Fibroblast of lung (primary cell): ENCODE data around the gene PHF14.
"Not testable (repeated sequence)": the region's sequence is repeated elsewhere in the genome, so short reads cannot be mapped to it uniquely, and the experiment has no call there.

Source experiments
- EZH2 ChIP-seq: IDR thresholded peaks from 2 replicates; pipeline ENCODE4 v1.5.1; 2012; ENCODE audit warnings: low read length, control low read depth, mild to moderate bottlenecking; ENCODE audit errors: missing control alignments
- TF ChIP-seq, protein P1 (sequence below), 2 donors: IDR thresholded peaks in 1 of 2; conservative IDR thresholded peaks in 1 of 2; 1 replicate in 1 of 2; 2 replicates in 1 of 2; pipeline ENCODE4 v1.5.1; 2011 to 2012; ENCODE audit warnings: low read length in 2 of 2, control low read depth in 1 of 2, inconsistent platforms in 1 of 2, low read depth in 1 of 2, mild to moderate bottlenecking in 1 of 2

DNA sequence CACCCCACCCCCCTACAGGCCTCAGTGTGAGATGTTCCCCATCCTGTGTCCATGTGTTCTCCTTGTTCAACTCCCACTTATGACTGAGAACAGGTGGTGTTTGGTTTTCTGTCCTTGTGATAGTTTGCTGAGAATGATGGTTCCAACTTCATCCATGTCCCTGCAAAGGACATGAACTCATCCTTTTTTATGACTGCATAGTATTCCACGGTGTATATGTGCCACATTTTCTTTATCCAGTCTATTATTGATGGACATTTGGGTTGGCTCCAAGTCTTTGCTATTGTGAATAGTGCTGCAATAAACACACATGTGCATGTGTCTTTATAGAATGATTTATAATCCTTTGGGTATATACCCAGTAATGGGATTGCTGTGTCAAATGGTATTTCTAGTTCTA lies 13.4 kb upstream of the PHF14 start:
- TF ChIP-seq, protein P1, sequence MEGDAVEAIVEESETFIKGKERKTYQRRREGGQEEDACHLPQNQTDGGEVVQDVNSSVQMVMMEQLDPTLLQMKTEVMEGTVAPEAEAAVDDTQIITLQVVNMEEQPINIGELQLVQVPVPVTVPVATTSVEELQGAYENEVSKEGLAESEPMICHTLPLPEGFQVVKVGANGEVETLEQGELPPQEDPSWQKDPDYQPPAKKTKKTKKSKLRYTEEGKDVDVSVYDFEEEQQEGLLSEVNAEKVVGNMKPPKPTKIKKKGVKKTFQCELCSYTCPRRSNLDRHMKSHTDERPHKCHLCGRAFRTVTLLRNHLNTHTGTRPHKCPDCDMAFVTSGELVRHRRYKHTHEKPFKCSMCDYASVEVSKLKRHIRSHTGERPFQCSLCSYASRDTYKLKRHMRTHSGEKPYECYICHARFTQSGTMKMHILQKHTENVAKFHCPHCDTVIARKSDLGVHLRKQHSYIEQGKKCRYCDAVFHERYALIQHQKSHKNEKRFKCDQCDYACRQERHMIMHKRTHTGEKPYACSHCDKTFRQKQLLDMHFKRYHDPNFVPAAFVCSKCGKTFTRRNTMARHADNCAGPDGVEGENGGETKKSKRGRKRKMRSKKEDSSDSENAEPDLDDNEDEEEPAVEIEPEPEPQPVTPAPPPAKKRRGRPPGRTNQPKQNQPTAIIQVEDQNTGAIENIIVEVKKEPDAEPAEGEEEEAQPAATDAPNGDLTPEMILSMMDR (conservative IDR thresholded peaks at IDR 0.05 in 1 of 2, IDR thresholded peaks at IDR 0.05 in 1 of 2; ENCODE audit: low read depth in 1 of 2, low read length in 2 of 2) = not testable (repeated sequence)
- not testable (repeated sequence) for TF ChIP-seq EZH2
